Mesothelial cell of epicardium (in vitro differentiated cells): ENCODE data around the gene LIN28A. TPM values are rescaled to one million over a fixed set of nuclear protein-coding genes. Genes with fewer than 3 reads are reported as not detected.
A peak's percentile ranks its signal among the peaks of the same experiment; 100 is the strongest.

Experiments used
- DNase-seq, 2 experiments: peaks; one replicate each; pipeline ENCODE4 v3.0.0; 2021; ENCODE audit warnings: low spot score in 2 of 2; ENCODE audit not compliant: unreplicated experiment in 2 of 2
- H3K27ac Mint-ChIP-seq: 2 replicates; pipeline ENCODE4 v1.8.0; 2021; ENCODE audit warnings: mixed read lengths
- H3K27me3 Mint-ChIP-seq: 2 replicates; pipeline ENCODE4 v1.8.0; 2021; ENCODE audit warnings: low read depth, mixed read lengths
- H3K36me3 Mint-ChIP-seq: 2 replicates; pipeline ENCODE4 v1.8.0; 2021; ENCODE audit warnings: mixed read lengths
- H3K4me1 Mint-ChIP-seq: 2 replicates; pipeline ENCODE4 v1.8.0; 2021; ENCODE audit warnings: mixed read lengths
- H3K4me3 Mint-ChIP-seq: 2 replicates; pipeline ENCODE4 v1.8.0; 2021; ENCODE audit warnings: mild to moderate bottlenecking, moderate library complexity, mixed read lengths
- H3K9me3 Mint-ChIP-seq: 2 replicates; pipeline ENCODE4 v1.8.0; 2021; ENCODE audit warnings: mixed read lengths
- CTCF ChIP-seq: fragments of 200-600 bp; sonication (generic); IDR thresholded peaks from one replicate; pipeline ENCODE4 v1.5.0; 2021; ENCODE audit warnings: antibody characterized with exemption; ENCODE audit not compliant: unreplicated experiment
- total RNA-seq: library from RNA; stranded (reverse); gene quantifications from 3 replicates; pipeline ENCODE4 v1.2.1, GENCODE V29; 2021

LIN28A gene
- total RNA-seq, 1 donor from 2014 or later, result 0.09 TPM

DNA sequence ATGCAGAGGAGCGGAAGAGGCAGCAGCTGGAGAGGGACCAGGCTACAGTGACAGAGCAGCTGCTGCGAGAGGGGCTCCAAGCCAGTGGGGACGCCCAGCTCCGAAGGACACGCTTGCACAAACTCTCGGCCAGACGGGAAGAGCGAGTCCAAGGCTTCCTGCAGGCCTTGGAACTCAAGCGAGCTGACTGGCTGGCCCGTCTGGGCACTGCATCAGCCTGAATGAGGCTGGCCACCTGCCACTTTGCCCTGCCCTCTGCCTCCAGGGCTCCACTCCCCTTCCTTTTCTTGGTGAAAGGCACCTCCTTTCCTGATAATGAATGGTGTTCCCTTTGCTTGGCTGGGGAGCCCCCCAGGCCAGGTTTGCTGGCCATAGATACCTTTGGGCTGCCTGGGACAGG lies 58.3 kb downstream of the LIN28A start:
- Mint-ChIP-seq H3K27ac (no peak overlapping the region), H3K36me3 (peaks cover 30% of the 10 kb centered on the region), H3K27me3 (no peaks in the 10 kb centered on the region)

DNA sequence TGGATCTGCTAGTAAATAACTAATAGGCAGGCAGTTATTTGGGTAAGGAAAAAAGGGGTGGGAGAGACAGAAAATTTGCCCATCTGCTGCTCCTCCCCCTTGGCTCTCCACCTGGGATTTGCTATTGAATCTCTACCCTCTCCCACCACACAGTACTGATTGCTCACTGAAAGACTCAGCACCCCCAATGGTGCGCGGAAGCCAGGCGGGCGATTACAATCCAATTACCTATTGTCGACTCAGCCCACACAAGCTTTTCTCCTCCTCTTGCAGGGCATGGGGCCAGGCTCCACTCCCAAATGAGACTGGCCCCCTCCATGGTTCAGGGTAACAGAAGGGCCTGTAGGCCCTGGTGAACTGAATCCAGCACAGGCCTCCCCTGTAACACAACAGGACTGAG lies 58.9 kb downstream of the LIN28A start:
- H3K4me1 Mint-ChIP-seq, result peaks cover 27% of the 10 kb centered on the region
- TF ChIP-seq CTCF, result no peak
- no peak overlapping the region for H3K27ac Mint-ChIP-seq
- no peak for DNase-seq
- H3K4me3 Mint-ChIP-seq, result no peak overlapping the region
- H3K27me3 Mint-ChIP-seq, result no peaks in the 10 kb centered on the region
- no peaks in the 10 kb centered on the region for H3K9me3 Mint-ChIP-seq
- peaks cover 35% of the 10 kb centered on the region for H3K36me3 Mint-ChIP-seq

More for the DNA sequence above, 58.3 kb downstream of the LIN28A start:
- TF ChIP-seq CTCF, result no peak
- no peak overlapping the region for H3K4me3 Mint-ChIP-seq
- H3K9me3 Mint-ChIP-seq, result no peaks in the 10 kb centered on the region
- peaks cover 20% of the 10 kb centered on the region for H3K4me1 Mint-ChIP-seq
- no peak for DNase-seq

- H3K27me3 Mint-ChIP-seq, result no peaks in the 10 kb centered on the region
- peak overlapping the region; percentile 69 for H3K27ac Mint-ChIP-seq
- H3K9me3 Mint-ChIP-seq, result no peaks in the 10 kb centered on the region
- H3K36me3 Mint-ChIP-seq, result peaks cover 31% of the 10 kb centered on the region
- peaks cover 31% of the 10 kb centered on the region for H3K4me1 Mint-ChIP-seq
- DNase-seq, result no peak
- H3K4me3 Mint-ChIP-seq, result peak overlapping the region; percentile 89
- no peak for TF ChIP-seq CTCF
Measured at GRCh38 chr1:26470878-26471497, 60.4 kb downstream of the LIN28A start.

DNA sequence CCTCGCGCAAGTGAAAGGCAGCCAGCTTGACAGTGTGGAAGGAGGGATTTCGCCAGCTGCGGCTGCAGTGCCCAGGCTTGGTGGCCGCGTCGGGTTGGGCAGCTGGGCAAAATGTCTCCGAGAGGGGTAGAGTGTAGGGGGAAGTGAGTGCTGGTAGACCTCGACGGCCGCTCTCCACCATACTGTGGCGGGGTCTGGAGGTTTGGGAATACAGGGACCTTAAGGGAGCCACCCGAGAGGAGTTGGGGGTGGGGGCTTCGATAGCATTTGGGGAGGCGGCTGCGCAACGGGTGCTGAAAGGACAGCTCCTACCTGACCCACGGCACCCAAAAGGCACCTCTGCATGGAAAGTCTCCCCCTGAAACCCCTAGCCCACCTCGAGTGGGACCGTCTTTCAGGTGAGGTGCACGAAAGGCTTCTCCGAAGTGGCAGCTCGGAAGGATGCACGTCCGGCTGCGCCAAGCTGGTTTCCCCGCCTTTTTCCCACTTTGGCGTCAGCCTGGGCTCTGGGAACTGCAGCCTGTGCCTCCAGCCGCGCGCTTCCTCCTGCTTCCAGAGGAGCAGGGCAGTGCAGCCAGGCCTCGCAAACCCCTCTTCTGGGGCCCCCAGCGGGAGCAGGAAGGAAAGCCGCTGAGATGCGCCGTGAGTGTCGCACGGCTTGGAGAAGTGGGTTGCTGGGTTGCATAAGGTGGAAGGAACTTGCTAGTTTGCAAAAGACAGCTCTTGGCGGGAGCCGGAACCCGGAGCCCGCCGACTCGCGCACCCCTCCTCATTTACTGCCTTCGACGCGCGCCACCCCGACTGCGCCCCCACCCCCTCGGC lies 61.1 kb downstream of the LIN28A start:
- Mint-ChIP-seq H3K27me3 (no peaks in the 10 kb centered on the region), H3K27ac (peak overlapping the region; percentile 97), H3K4me3 (peak overlapping the region; percentile 89), H3K4me1 (peaks cover 31% of the 10 kb centered on the region), H3K36me3 (peaks cover 34% of the 10 kb centered on the region), H3K9me3 (no peaks in the 10 kb centered on the region)
- no peak for TF ChIP-seq CTCF
- peak; percentile 50 to 76 for DNase-seq

DNA sequence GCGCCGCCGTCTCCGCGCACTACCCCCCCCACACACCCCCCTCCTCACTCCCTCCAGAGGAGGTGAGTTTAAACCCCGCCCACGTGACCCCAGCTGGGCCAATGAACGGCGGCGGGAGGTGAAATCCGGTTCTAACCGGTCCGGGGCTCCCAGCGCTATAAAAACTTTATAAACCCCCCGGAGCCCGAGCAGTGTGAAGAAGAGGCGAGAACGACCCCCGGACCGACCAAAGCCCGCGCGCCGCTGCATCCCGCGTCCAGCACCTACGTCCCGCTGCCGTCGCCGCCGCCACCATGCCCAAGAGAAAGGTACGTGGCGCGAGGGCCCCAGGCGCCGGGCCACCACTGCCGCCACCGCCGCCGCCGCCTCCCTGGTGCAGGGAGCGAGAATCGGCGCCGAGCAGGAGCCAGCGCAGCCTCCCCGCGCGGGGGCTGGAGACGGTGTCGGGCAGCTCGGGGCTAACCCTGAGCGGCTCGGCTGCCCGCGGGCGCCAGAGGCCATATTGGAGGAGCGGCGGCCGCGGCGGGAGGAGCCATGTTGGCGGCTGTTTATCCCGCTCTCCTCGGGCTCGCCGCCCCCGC lies 61.8 kb downstream of the LIN28A start, which contains the start of gene HMGN2:
TSS of gene HMGN2 (plus strand) at position 121 of the 581 bp plus-strand sequence. CDS start at position 294, 173 bp downstream.
- Mint-ChIP-seq H3K36me3 (peaks cover 33% of the 10 kb centered on the region), H3K27me3 (no peaks in the 10 kb centered on the region)
- TF ChIP-seq CTCF, result no peak

More for the DNA sequence above, 61.8 kb downstream of the LIN28A start, which contains the start of gene HMGN2:
- peak; percentile 78 to 81 for DNase-seq
- peak within 1 kb of the TSS; percentile 89 for H3K4me3 Mint-ChIP-seq
- H3K4me1 Mint-ChIP-seq, result peaks cover 31% of the 10 kb centered on the region
- H3K27ac Mint-ChIP-seq, result peak within 1 kb of the TSS; percentile 97
- no peaks in the 10 kb centered on the region for H3K9me3 Mint-ChIP-seq
